OCI-LY3 (cell line): ENCODE measurements around the gene BICRA.

ENCODE experiments used
- CTCF ChIP-seq: fragments of 200-600, 300-600 bp; sonication (generic); IDR thresholded peaks from 2 replicates; pipeline ENCODE4 v1.5.1; 2014; ENCODE audit warnings: antibody characterized with exemption, low read length, low read depth
- EZH2phosphoT487 ChIP-seq: fragments of 200-600 bp; shearing (Covaris generic); IDR thresholded peaks from 2 replicates; pipeline ENCODE4 v1.6.1; 2018; ENCODE audit warnings: antibody characterized with exemption, mixed run types, low read depth

GRCh38 chr19:47613165-47614020 is 4.5 kb downstream of the BICRA start:
- TF ChIP-seq CTCF (no peak), EZH2phosphoT487 (no peak)
